GM12872 (cell line): ENCODE data around the gene BAG3.
A peak's percentile ranks its signal among the peaks of the same experiment; 100 is the strongest.

ENCODE experiments used
- TF ChIP-seq, protein P1 (sequence below): IDR thresholded peaks from 3 replicates; pipeline ENCODE4 v1.5.1; 2011; ENCODE audit warnings: low read depth, mild to moderate bottlenecking, low read length, moderate library complexity; ENCODE audit not compliant: insufficient read depth

The BAG3 gene

DNA sequence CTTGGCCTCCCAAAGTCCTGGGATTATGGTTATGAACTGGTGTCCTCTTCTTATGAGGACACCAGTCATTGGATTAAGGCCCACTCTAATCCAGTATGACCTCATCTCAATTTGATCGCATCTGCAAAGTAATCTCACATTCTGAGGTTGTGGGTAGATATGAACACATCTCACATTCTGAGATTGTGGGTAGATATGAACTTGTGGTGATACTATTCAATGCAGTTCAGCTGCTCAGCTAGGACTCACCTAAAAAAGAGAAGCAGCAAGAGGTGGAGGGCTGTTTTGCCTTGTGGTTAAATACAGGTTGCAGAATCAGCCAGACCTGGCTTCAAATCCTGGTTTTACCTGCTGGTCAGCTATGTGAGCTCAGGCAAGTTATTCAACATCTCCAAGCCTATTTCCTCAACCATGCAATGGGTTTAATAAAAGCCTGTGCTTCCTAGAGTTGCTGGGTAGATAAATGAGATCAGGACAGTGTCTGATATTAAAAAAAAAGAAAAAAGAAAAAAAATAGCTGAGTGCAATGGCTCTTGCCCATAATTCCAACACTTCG lies 8.5 kb upstream of the BAG3 start:
- TF ChIP-seq, protein P1, sequence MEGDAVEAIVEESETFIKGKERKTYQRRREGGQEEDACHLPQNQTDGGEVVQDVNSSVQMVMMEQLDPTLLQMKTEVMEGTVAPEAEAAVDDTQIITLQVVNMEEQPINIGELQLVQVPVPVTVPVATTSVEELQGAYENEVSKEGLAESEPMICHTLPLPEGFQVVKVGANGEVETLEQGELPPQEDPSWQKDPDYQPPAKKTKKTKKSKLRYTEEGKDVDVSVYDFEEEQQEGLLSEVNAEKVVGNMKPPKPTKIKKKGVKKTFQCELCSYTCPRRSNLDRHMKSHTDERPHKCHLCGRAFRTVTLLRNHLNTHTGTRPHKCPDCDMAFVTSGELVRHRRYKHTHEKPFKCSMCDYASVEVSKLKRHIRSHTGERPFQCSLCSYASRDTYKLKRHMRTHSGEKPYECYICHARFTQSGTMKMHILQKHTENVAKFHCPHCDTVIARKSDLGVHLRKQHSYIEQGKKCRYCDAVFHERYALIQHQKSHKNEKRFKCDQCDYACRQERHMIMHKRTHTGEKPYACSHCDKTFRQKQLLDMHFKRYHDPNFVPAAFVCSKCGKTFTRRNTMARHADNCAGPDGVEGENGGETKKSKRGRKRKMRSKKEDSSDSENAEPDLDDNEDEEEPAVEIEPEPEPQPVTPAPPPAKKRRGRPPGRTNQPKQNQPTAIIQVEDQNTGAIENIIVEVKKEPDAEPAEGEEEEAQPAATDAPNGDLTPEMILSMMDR, result no peak

DNA sequence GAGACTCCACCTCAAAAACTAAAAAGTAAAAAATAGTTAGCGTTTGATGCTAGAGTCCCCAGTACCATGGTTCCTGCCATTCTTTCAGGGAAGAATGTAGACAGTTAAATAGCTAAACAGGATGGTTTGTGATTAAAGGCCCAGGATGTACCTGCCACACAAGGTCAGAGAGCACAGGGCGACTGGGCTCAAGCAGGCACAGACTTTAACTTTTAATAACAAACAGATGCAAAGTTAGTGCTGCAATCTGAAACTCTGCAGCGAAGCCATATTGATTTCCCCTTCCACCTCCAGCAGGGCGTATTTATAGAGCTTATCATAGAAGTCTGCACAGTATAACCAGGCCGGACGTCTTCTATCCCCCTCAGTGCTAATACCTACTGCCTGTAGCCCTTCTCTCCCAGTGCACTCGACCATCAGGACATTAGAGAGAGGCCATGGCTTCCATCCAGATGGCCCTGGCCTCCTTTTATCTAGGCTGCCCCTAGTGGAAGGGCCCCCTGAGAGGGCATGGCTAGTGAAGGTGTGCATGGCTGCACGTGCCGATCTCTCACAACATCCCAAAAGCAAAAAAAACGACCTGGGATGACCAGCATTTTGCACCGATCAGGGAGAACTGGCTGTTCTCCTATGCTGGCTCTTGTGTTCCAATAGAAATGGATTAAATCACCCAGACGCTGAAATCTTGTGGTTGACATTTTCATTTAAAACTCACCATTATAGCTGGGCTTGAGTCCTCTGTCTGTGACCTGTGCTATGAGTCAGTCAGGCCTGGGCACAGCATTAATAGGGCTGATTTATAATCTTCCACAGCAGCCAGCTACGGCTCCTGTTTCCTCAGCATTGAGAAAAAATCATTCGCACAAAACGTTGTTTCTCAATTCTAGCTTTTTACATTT lies 7.6 kb upstream of the BAG3 start:
- TF ChIP-seq, protein P1, result no peak

DNA sequence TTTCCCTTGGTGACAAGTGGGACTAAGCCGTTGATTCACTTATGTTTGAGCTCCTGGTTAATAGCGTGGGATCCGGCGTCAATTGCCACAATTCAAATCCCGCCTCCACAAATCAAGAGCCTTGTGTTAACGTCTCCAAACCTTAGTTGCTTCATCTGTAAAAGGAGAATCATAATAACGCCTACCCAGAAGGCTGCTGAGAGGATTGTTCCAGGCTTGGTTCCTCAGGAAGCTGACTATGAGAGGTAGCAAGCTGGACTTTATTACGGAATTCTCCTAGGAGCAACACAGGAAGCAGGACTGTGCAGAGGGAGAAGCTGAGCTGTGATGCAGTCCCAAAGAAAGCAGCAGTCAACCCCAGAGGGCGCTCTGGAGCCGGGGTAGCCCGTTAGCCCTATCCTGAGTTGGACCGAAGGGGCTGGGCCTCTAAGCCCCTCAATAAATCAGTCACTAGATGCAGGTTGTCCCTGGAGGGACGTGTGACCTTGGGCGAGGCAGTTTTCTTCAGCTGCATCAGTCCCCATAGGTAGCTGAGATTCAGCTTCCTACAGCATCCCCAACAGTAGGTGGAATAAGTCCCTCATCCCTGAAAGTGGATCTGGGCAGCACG lies 6.9 kb upstream of the BAG3 start:
- TF ChIP-seq, protein P1, result peak; percentile 36; the same call in 1 of the 3 replicates

DNA sequence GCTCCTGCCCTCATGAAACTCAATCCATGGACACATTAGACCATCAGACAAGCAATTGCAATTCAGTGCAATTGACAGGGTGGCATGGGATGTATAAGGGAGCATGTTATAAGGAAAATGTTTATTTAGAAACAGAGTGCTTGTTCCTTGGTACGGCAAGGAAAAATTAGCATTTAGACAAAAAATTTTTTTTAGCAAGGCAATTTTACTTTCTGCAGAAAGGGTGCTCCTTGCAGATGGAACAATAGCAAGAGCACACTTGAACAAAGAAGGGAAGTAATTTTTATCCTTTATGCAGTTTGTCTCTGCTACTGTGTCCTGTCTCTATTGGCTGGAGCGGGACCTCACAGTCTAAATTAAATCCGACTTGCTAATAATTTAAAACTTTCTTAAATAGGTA lies 6.2 kb upstream of the BAG3 start:
- TF ChIP-seq, protein P1, result no peak

DNA sequence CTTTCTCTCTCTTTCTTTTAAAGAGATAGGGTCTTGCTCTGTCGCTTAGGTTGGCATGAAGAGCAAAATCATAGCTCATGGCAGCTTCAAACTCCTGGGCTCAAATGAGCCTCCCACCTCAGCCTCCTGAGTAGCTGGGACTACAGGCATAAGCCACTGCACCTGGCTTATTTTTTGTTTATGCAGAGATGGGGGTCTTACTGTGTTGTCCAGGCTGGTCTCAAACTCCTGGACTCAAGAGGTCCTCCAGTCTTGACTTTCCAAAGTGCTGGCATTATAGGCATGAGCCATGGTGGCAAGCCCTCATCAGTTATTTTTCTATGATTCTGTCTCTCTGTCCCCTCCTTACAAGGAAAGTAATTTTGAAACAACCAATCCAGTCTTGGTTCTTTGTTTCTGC lies 1.1 kb upstream of the BAG3 start:
- TF ChIP-seq, protein P1, result no peak

DNA sequence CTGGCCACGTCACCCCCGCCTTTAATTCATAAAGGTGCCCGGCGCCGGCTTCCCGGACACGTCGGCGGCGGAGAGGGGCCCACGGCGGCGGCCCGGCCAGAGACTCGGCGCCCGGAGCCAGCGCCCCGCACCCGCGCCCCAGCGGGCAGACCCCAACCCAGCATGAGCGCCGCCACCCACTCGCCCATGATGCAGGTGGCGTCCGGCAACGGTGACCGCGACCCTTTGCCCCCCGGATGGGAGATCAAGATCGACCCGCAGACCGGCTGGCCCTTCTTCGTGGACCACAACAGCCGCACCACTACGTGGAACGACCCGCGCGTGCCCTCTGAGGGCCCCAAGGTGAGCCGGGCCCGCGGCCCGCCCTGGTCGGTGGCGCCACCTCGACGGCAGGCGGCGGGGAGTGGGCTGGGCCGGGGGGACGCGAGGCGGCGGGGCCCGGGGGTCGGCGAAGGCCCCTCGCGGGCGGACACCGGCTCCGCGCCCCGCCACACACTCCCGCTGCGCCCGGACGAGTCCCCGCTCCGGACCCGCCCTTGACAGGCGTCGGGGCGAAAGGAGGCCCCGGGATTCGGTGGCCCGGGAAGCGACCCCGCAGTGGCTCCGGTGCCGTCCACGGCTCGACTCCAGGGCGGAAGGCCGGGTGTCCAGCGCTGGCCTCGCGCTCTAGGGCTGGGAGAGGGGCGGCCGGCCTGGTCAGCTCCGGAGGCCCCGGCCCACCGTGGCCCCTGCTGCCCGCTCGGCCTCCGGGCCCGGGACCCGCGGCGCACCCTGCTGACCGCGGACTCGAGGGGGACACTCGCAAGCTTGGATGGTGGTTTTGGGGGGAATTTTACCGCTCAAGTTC lies 557 bp downstream of the BAG3 start:
- TF ChIP-seq, protein P1, result no peak

DNA sequence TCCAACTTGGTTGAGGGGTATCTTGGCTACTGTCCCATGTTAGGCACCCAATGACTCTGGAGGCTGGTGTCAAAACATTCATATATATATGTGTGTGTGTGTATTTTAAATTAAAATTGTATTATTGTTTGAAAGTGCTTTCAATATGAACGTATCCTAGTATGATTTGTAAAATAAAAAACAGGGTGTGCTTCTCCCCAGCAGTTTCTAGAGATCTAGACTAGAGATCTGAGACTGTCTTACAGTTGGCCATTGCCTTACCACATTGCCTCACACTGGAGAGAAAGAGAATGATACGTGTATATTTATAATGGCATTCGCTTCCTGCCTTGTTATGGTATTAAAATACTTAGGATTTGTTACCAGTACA lies 1.2 kb downstream of the BAG3 start:
- TF ChIP-seq, protein P1, result no peak
